Measurements from ENCODE around the gene R3HDM4.
"Not testable (repeated sequence)": the region's sequence is repeated elsewhere in the genome, so short reads cannot be mapped to it uniquely, and the experiment has no call there.

Gene R3HDM4

GRCh38 chr19:862581-863314, 50.3 kb downstream of the R3HDM4 start:
- FAIRE-seq (peak; percentile 84), DNase-seq (ENCODE audit: insufficient read length, low spot score) (peak; percentile 87)

- FAIRE-seq (peak; percentile 23), DNase-seq (ENCODE audit: insufficient read length, low spot score) (peak; percentile 69)
These were observed 51.1 kb downstream of the R3HDM4 start for GRCh38 chr19:861756-862580.

- FAIRE-seq (no peak), DNase-seq (ENCODE audit: insufficient read length, low spot score) (no peak)
These were observed 51.8 kb downstream of the R3HDM4 start for GRCh38 chr19:861141-861755.

DNA sequence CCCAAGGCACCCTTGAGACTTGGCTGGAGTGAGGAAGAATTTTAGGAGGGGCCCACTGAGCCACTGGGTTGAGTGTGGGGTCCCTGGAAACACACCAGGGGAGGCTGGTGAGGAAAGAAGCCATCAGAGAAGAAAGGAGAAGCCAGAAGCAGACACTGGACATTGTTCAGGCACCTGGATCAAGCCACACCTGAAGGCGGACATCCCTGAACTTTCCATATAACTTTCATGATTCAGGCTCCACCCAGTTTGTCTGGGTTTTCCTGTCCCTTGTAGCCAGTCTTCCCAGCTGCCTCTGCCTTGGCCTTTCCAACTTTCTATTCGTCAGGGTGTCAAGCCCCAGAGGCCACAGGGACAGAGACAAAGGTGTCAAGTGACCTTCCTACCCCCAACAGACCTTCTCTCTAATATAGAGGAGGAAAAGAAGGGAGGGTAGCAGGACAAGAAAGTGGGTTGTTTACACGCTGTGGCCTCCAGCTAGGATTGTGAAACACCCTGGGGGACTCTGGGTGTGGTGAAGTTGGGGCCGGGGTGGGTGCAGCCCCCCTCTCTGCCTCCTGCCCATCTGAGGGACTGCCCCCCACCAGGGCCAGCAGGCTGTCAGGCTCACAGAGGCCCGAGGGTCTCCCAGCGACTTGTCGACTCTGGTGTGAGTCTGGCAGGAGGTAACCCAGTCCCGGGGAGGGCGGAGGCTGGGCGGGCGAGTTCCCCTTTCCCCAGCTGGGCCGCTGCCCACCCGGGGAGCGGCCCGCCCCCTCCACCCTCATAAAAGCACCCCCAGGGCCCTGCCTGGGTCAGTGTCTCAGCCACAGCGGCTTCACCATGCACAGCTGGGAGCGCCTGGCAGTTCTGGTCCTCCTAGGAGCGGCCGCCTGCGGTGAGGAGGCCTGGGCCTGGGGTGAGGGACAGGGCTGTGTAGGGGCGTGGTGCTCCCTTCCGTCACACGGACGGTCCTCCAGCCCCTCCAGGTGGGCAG, 53.9 kb downstream of the R3HDM4 start, which contains the start of gene CFD:
Gene CFD, plus strand, starts transcription at position 797 of the 976 bp plus-strand sequence. Its CDS starts 26 bp downstream, at position 823.
- FAIRE-seq = no peak
- DNase-seq (ENCODE audit: insufficient read length, low spot score) = no peak

DNA sequence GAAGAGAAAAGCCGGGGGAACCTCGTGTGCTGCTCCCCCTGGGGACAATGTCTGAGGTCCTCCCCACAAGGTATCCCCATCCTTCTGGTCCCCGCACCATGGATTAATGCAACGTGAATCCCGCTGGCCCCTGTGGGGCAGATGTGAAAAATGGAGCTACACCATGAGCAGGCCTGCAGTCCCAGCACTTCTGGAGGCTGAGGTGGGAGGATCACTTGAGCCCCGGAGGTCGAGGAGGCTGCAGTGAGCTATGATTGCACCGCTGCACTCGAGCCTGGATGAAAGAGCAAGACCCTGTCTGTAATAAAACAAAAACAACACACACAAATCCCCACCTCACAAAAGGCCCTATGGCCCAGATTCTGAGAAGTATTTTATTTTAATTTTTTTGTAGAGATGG, 54.7 kb downstream of the R3HDM4 start:
- DNase-seq (ENCODE audit: insufficient read length, low spot score) (no peak), FAIRE-seq (no peak)

- DNase-seq (ENCODE audit: insufficient read length, low spot score) (no peak), FAIRE-seq (no peak)
These were observed 57.4 kb downstream of the R3HDM4 start for GRCh38 chr19:855566-856120.

GRCh38 chr19:855142-855541, 57.9 kb downstream of the R3HDM4 start:
- DNase-seq (ENCODE audit: insufficient read length, low spot score) = no peak
- no peak for FAIRE-seq

- FAIRE-seq = no peak
- DNase-seq (ENCODE audit: insufficient read length, low spot score) = no peak
These were observed 58.5 kb downstream of the R3HDM4 start for GRCh38 chr19:854549-854948.

DNA sequence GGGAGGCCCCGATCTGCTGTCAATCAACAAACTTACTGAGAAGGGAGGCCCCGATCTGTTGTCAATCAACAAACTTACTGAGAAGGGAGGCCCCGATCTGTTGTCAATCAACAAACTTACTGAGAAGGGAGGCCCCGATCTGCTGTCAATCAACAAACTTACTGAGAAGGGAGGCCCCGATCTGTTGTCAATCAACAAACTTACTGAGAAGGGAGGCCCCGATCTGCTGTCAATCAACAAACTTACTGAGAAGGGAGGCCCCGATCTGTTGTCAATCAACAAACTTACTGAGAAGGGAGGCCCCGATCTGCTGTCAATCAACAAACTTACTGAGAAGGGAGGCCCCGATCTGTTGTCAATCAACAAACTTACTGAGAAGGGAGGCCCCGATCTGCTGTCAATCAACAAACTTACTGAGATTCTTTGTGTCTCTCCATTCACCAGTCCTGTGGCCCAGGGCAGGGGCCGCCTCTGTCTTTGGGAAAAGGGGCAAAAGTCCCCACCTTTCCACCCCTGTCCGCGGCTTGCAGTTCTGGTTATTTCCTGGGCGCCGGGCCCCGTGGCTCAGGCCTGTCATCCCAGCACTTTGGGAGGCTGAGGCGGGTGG, 59.3 kb downstream of the R3HDM4 start:
- FAIRE-seq; DNase-seq (ENCODE audit: insufficient read length, low spot score): not testable (repeated sequence)

DNA sequence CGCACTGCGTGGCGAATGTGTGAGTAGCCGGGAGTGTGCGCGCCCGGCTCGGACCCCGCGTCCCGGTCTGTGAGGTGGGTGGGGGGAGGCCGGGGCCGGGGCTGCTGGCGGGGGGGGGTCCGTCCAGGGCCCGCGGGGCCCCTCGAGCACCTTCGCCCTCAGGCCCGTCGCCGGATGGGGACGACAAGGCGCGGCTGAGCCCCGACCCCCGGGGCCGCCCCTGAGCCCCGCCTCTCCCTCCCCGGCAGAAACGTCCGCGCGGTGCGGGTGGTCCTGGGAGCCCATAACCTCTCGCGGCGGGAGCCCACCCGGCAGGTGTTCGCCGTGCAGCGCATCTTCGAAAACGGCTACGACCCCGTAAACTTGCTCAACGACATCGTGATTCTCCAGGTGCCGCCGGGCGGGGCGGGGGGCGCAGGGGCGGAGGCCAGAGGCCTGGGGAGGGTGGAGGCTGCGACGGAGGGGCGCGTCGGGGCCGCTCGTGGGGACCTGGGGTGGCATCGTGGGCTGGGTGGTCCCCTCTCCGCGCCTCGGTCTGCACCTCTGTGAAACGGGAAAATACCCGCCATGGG, 59.9 kb downstream of the R3HDM4 start:
- DNase-seq (ENCODE audit: insufficient read length, low spot score) = no peak
- no peak for FAIRE-seq

DNA sequence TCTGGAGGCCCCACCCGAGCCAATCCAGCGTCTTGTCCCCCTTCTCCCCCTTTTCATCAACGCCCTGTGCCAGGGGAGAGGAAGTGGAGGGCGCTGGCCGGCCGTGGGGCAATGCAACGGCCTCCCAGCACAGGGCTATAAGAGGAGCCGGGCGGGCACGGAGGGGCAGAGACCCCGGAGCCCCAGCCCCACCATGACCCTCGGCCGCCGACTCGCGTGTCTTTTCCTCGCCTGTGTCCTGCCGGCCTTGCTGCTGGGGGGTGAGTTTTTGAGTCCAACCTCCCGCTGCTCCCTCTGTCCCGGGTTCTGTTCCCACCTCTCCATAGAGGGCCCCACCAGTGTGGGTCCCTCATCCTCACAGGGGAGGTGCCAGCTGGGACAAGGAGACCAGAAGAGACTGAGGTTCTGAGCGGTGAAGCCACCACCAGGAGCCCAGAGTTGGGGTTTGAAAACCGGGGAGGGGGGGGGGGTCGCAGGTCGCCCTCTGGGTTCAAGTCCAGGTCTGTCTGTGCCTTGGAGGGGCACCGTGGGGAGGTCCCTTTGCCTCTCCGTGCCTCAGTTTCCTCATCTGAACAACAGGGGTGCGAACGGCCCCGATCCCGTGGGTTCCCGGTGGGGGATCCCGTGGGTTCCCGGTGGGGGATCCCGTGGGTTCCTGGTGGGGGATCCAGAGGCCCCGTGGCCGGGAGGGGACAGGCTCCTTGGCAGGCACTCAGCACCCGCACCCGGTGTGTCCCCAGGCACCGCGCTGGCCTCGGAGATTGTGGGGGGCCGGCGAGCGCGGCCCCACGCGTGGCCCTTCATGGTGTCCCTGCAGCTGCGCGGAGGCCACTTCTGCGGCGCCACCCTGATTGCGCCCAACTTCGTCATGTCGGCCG, 60.6 kb downstream of the R3HDM4 start, which contains the start of gene ELANE:
Gene ELANE, plus strand, starts transcription at position 168 of the 878 bp plus-strand sequence. Its CDS starts 26 bp downstream, at position 194.
- no peak for DNase-seq (ENCODE audit: insufficient read length, low spot score)
- FAIRE-seq = no peak

DNA sequence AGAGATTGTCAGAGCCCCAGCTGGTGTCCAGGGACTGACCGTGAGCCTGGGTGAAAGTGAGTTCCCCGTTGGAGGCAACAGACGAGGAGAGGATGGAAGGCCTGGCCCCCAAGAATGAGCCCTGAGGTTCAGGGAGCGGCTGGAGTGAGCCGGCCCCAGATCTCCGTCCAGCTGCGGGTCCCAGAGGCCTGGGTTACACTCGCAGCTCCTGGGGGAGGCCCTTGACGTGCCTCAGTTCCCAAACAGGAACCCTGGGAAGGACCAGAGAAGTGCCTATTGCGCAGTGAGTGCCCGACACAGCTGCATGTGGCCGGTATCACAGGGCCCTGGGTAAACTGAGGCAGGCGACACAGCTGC, 62.1 kb downstream of the R3HDM4 start:
- DNase-seq (ENCODE audit: insufficient read length, low spot score) (no peak), FAIRE-seq (no peak)

DNA sequence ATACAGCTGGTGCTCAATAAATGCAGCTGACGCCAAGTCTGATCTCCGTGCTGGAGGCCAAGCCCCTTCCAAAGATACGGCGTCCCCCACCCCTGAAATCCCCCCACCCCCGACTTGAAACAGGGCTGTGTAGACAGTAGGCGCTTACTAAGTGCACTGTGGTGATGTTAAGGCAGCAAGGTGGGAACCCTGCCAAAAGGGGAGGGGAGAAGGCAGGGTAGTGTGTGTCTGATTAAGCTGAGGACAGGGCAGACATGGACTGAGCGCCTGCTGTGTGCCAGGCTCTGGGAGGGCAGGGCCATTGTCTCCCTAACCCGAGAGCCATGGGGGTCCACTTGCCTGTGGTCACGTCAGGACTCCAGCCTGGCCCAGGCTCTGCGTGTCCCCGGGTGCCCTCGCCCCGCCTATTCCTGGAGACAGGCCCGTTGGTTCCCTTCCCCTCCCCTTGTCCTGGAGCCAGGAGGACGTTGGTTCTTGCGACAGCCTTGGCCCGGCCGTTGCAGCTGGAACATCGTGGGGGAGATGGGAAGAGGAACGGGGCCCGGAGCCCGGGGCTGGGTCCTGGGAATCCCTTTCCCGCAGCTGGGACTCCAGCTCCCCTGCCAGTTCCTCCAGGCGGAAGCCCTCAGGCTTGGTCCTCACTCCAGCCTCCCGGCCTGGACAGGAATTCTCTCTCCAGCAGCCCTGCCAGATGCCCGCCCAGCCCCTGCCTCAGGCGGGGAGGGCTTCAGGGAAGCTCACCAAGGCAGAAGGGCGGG, 62.6 kb downstream of the R3HDM4 start:
- FAIRE-seq (no peak), DNase-seq (ENCODE audit: insufficient read length, low spot score) (no peak)

DNA sequence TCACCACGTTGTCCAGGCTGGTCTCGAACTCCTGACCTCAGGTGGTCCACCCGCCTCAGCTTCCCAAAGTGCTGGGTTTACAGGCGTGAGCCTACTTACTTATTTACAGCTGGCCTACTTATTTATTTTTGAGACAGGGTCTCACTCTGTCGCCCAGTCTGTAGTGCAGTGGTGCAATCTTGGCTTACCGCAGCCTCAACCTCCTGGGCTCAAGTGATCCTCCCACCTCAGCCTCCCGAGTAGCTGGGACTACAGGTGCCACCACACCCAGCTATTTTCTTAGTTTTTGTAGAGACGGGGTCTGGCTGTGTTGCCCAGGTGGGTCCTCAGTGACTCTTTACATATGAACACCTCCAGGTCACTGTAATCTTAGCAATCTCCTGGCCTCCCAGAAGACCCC, 63.8 kb downstream of the R3HDM4 start:
- not testable (repeated sequence) for DNase-seq (ENCODE audit: insufficient read length, low spot score); FAIRE-seq

DNA sequence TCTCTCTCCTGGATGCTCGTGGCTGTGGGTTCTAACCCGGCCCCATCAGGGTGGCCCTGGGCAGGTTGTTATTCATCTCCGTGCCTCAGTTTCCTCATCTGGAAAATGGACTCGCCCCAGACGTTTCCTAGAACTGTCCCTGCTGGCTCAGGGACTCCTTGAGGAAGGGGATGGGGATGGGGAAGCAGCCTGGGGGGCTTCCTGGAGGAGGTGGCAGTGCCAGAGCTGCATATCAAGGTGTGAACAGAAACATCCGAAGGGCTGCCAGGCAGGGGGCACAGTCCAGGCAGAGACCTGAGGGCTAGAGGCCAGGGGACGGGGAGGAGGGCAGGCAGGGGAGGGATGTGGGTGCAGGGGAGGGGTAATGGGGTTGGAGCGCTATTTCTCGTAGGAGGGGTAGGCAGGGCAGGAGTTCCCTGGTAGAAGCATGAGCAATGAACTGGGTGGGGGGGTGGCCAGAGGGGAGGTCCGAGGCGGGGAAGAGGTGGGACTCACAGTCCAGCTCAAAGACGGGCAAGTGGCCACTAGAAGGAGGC, 64.6 kb downstream of the R3HDM4 start:
- FAIRE-seq (no peak), DNase-seq (ENCODE audit: insufficient read length, low spot score) (no peak)

All from GM19239 (cell line).